GM12878 (cell line): ENCODE measurements around the gene MBOAT7.
"Not testable (repeated sequence)": the region's sequence is repeated elsewhere in the genome, so short reads cannot be mapped to it uniquely, and the experiment has no call there.

ENCODE experiments used
- CREB1 ChIP-seq: IDR thresholded peaks from 2 replicates; pipeline ENCODE4 v1.6.1; 2012; ENCODE audit warnings: low read depth, mild to moderate bottlenecking, inconsistent platforms
- CREM ChIP-seq: IDR thresholded peaks from 2 replicates; pipeline ENCODE4 v1.6.1; 2014; ENCODE audit warnings: antibody characterized with exemption, low read depth
- CTCF ChIP-seq, 3 experiments: IDR thresholded peaks in 2 of 3; conservative IDR thresholded peaks in 1 of 3; 2 replicates each; pipeline ENCODE4 v1.5.1; 2011; ENCODE audit warnings: low read depth in 3 of 3, low read length in 3 of 3, mild to moderate bottlenecking in 3 of 3, control low read depth in 2 of 3, moderate library complexity in 2 of 3, inconsistent platforms in 1 of 3, mixed read lengths in 1 of 3; ENCODE audit not compliant: control insufficient read depth in 2 of 3, insufficient read depth in 1 of 3; ENCODE audit errors: extremely low read depth in 1 of 3
- EP300 ChIP-seq, 2 experiments: fragments of 150-350 bp in 1 of 2; IDR thresholded peaks; 2 replicates each; pipeline ENCODE4 v1.6.1; 2011 to 2012; ENCODE audit warnings: low read depth in 2 of 2, low read length in 2 of 2, borderline replicate concordance in 1 of 2, improper control_type of control experiment in 1 of 2, inconsistent platforms in 1 of 2; ENCODE audit not compliant: control insufficient read depth in 1 of 2
- NRF1 ChIP-seq: conservative IDR thresholded peaks from 2 replicates; pipeline ENCODE4 v1.6.1; 2011; ENCODE audit warnings: mild to moderate bottlenecking, low read depth, low read length, improper control_type of control experiment
- PAX5 ChIP-seq: IDR thresholded peaks from 2 replicates; pipeline ENCODE4 v1.6.1; 2011; ENCODE audit warnings: low read depth, low read length, borderline replicate concordance
- POLR2A ChIP-seq: IDR thresholded peaks from 2 replicates; pipeline ENCODE4 v1.6.1; 2011; ENCODE audit warnings: low read depth, mild to moderate bottlenecking, low read length
- SIN3A ChIP-seq: IDR thresholded peaks from 2 replicates; pipeline ENCODE4 v1.6.1; 2012; ENCODE audit warnings: low read depth, low read length, improper control_type of control experiment
- YY1 ChIP-seq: IDR thresholded peaks from 2 replicates; pipeline ENCODE4 v1.6.1; 2011; ENCODE audit warnings: low read depth, mild to moderate bottlenecking, low read length
- ZZZ3 ChIP-seq: IDR thresholded peaks from 2 replicates; pipeline ENCODE4 v1.6.1; 2011; ENCODE audit warnings: low read depth; ENCODE audit not compliant: control insufficient read depth, insufficient read length

DNA sequence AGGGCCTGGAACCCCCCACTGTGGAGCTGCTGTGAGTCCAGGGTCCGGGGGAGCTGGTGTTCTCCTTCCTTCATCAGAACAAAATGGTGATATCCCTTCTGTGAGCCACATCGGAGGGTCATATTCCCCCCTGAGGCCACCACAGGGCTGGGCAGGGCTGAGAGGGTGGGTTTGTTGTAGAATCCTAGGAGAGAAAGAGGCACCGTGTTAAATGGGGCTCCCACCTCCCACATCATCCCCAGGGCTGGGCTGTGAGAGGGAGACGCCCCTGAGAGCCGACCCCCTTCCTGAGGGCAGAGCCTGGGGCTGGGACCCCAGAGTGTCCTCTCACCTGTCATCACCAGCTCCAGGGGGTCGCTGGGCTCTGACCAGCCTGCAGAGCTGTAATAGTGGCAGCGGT lies 32.6 kb upstream of the MBOAT7 start:
- TF ChIP-seq SIN3A; CTCF (IDR thresholded peaks at IDR 0.05 in 2 of 3, conservative IDR thresholded peaks at IDR 0.05 in 1 of 3; ENCODE audit: control insufficient read depth in 2 of 3, extremely low read depth in 1 of 3, insufficient read depth in 1 of 3, low read depth in 3 of 3, low read length in 3 of 3); CREB1; PAX5; POLR2A; CREM; YY1; ZZZ3; EP300 (IDR thresholded peaks at IDR 0.05; ENCODE audit: borderline replicate concordance in 1 of 2, control insufficient read depth in 1 of 2, low read depth in 2 of 2, low read length in 2 of 2); NRF1: not testable (repeated sequence)
